ENCODE results near the gene NKX6-2.

The NKX6-2 gene

GRCh38 chr10:132754071-132754470 lies 31.9 kb downstream of the NKX6-2 start:
- DNase-seq (ENCODE audit: low read depth), result no peak

GRCh38 chr10:132753596-132753995 lies 32.4 kb downstream of the NKX6-2 start:
- DNase-seq (ENCODE audit: low read depth), result no peak

GRCh38 chr10:132752961-132753360 lies 33.0 kb downstream of the NKX6-2 start:
- DNase-seq (ENCODE audit: low read depth), result no peak

- no peak for DNase-seq (ENCODE audit: low read depth)
These were observed 33.6 kb downstream of the NKX6-2 start for GRCh38 chr10:132752378-132752777.

GRCh38 chr10:132750936-132751335 lies 35.0 kb downstream of the NKX6-2 start:
- DNase-seq (ENCODE audit: low read depth), result no peak

- no peak for DNase-seq (ENCODE audit: low read depth)
These were observed 36.6 kb downstream of the NKX6-2 start for GRCh38 chr10:132749371-132749795.

GRCh38 chr10:132748545-132749370 lies 37.2 kb downstream of the NKX6-2 start:
- DNase-seq (ENCODE audit: low read depth), result no peak

- no peak for DNase-seq (ENCODE audit: low read depth)
These were observed 37.8 kb downstream of the NKX6-2 start for GRCh38 chr10:132748135-132748534.

- DNase-seq (ENCODE audit: low read depth), result no peak
These were observed 38.9 kb downstream of the NKX6-2 start for GRCh38 chr10:132746801-132747625.

- no peak for DNase-seq (ENCODE audit: low read depth)
These were observed 39.6 kb downstream of the NKX6-2 start for GRCh38 chr10:132746386-132746785.

- DNase-seq (ENCODE audit: low read depth), result no peak
These were observed 40.0 kb downstream of the NKX6-2 start for GRCh38 chr10:132745971-132746370.

GRCh38 chr10:132745511-132745910 lies 40.4 kb downstream of the NKX6-2 start:
- no peak for DNase-seq (ENCODE audit: low read depth)

- no peak for DNase-seq (ENCODE audit: low read depth)
These were observed 41.1 kb downstream of the NKX6-2 start for GRCh38 chr10:132744839-132745238.

- DNase-seq (ENCODE audit: low read depth), result no peak
These were observed 41.9 kb downstream of the NKX6-2 start for GRCh38 chr10:132743925-132744490.

GRCh38 chr10:132743196-132743924 lies 42.6 kb downstream of the NKX6-2 start:
- peak; percentile 26 for DNase-seq (ENCODE audit: low read depth)

GRCh38 chr10:132742837-132743194 lies 43.1 kb downstream of the NKX6-2 start:
- no peak for DNase-seq (ENCODE audit: low read depth)

GRCh38 chr10:132742167-132742836 lies 43.6 kb downstream of the NKX6-2 start:
- no peak for DNase-seq (ENCODE audit: low read depth)

- no peak for DNase-seq (ENCODE audit: low read depth)
These were observed 45.4 kb downstream of the NKX6-2 start for GRCh38 chr10:132740588-132740987.

- no peak for DNase-seq (ENCODE audit: low read depth)
These were observed 46.7 kb downstream of the NKX6-2 start for GRCh38 chr10:132739225-132739613.

- no peak for DNase-seq (ENCODE audit: low read depth)
These were observed 47.3 kb downstream of the NKX6-2 start for GRCh38 chr10:132738454-132739224.

All from fibroblast of gingiva (primary cell).